Epithelial cell of proximal tubule (primary cell): ENCODE measurements around the gene CALML5. TPM values are rescaled to one million over a fixed set of nuclear protein-coding genes. Genes with fewer than 3 reads are reported as not detected.

ENCODE experiments used
- DNase-seq: peaks from one replicate; pipeline ENCODE4 v3.0.0-alpha.2; 2011; ENCODE audit warnings: low read depth
- H3K4me3 ChIP-seq: 2 replicates; pipeline ENCODE4 v1.5.1; 2011; ENCODE audit warnings: low read depth, mild to moderate bottlenecking, low read length
- CTCF ChIP-seq: conservative IDR thresholded peaks from 2 replicates; pipeline ENCODE4 v1.5.1; 2012; ENCODE audit warnings: low read depth, mild to moderate bottlenecking, low read length
- total RNA-seq: library from RNA; depleted of rRNA; stranded (reverse); fragments of >200 nt; gene quantifications from 2 replicates; pipeline ENCODE4 v1.2.3, GENCODE V29; 2015

Gene CALML5
- total RNA-seq, 1 donor from 2014 or later = not detected

GRCh38 chr10:5533098-5533731 is 33.8 kb upstream of the CALML5 start:
- H3K4me3 ChIP-seq = no peak overlapping the region
- no peak for DNase-seq
- no peak for TF ChIP-seq CTCF

- no peak for DNase-seq
- H3K4me3 ChIP-seq = no peak overlapping the region
- no peak for TF ChIP-seq CTCF
Observed at GRCh38 chr10:5532618-5533097, 33.3 kb upstream of the CALML5 start.

GRCh38 chr10:5532307-5532605 is 32.9 kb upstream of the CALML5 start:
- no peak for DNase-seq
- TF ChIP-seq CTCF = no peak
- no peak overlapping the region for H3K4me3 ChIP-seq

- TF ChIP-seq CTCF = no peak
- no peak overlapping the region for H3K4me3 ChIP-seq
- DNase-seq = no peak
Observed at GRCh38 chr10:5531558-5532306, 32.4 kb upstream of the CALML5 start.

- no peak for TF ChIP-seq CTCF
- H3K4me3 ChIP-seq = no peak overlapping the region
- no peak for DNase-seq
Observed at GRCh38 chr10:5530846-5531557, 31.6 kb upstream of the CALML5 start.

- H3K4me3 ChIP-seq = no peak overlapping the region
- TF ChIP-seq CTCF = no peak
- no peak for DNase-seq
Observed at GRCh38 chr10:5530412-5530806, 31.0 kb upstream of the CALML5 start.
